Measurements from ENCODE around the gene CASKIN1. TPM values are rescaled to one million over a fixed set of nuclear protein-coding genes. Genes with fewer than 3 reads are reported as not detected.

CASKIN1 gene
- total and polyA plus RNA-seq, 4 donors = under 0.01 to 0.17 (median 0.09) TPM; not detected in 1

GRCh38 chr16:2211923-2212347 lies 15.5 kb upstream of the CASKIN1 start:
- Histone ChIP-seq H3K36me3 (ENCODE audit: control insufficient read depth in 4 of 4, insufficient read depth in 3 of 4, low read depth in 1 of 4, low read length in 3 of 4) (peaks cover 0 to 24% (median 6%) of the 10 kb centered on the region in 4 donors), H3K27ac (ENCODE audit: low read depth in 1 of 2, low read length in 2 of 2) (no peak overlapping the region)
- WGBS = 90% methylated on average over 11 of the region's 11 CpGs

GRCh38 chr16:2210386-2211365 lies 14.3 kb upstream of the CASKIN1 start, which contains the start of gene BRICD5:
TSS of gene BRICD5 (minus strand) at chr16:2210863. CDS start at chr16:2210833, 30 bp downstream.
- no peak for DNase-seq (ENCODE audit: low spot score)
- 83% methylated on average over 24 of the region's 24 CpGs for WGBS
- no peak within 1 kb of the TSS for H3K27ac ChIP-seq (ENCODE audit: low read depth in 1 of 2, low read length in 2 of 2)
- no peak within 1 kb of the TSS for H3K4me3 ChIP-seq (ENCODE audit: low read depth in 1 of 3, low read length in 3 of 3)
- peaks cover 9 to 37% (median 26%) of the 10 kb centered on the region in 4 donors for H3K4me1 ChIP-seq (ENCODE audit: control insufficient read depth in 4 of 4, insufficient read depth in 4 of 4, low read length in 3 of 4)
- no peaks in the 10 kb centered on the region for H3K27me3 ChIP-seq (ENCODE audit: control insufficient read depth in 4 of 4, insufficient read depth in 4 of 4, low read length in 3 of 4)
- peaks cover 0 to 24% (median 6%) of the 10 kb centered on the region in 4 donors for H3K36me3 ChIP-seq (ENCODE audit: control insufficient read depth in 4 of 4, insufficient read depth in 3 of 4, low read depth in 1 of 4, low read length in 3 of 4)
- no peaks in the 10 kb centered on the region for H3K9me3 ChIP-seq (ENCODE audit: control insufficient read depth in 4 of 4, low read length in 3 of 4)
- no peak within 1 kb of the TSS for H3K9ac ChIP-seq (ENCODE audit: low read depth in 1 of 2, low read length in 2 of 2)
- TF ChIP-seq HNF4G (IDR thresholded peaks at IDR 0.05) = no peak
- TF ChIP-seq, protein P1, sequence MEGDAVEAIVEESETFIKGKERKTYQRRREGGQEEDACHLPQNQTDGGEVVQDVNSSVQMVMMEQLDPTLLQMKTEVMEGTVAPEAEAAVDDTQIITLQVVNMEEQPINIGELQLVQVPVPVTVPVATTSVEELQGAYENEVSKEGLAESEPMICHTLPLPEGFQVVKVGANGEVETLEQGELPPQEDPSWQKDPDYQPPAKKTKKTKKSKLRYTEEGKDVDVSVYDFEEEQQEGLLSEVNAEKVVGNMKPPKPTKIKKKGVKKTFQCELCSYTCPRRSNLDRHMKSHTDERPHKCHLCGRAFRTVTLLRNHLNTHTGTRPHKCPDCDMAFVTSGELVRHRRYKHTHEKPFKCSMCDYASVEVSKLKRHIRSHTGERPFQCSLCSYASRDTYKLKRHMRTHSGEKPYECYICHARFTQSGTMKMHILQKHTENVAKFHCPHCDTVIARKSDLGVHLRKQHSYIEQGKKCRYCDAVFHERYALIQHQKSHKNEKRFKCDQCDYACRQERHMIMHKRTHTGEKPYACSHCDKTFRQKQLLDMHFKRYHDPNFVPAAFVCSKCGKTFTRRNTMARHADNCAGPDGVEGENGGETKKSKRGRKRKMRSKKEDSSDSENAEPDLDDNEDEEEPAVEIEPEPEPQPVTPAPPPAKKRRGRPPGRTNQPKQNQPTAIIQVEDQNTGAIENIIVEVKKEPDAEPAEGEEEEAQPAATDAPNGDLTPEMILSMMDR (IDR thresholded peaks at IDR 0.05; ENCODE audit: low read depth, low read length, missing input control) = no peak
- TF ChIP-seq YY1 (IDR thresholded peaks at IDR 0.05) = no peak
- TF ChIP-seq ATF3 (IDR thresholded peaks at IDR 0.05) = no peak
- no peak for TF ChIP-seq ZBTB33 (IDR thresholded peaks at IDR 0.05)
- TF ChIP-seq MAX (IDR thresholded peaks at IDR 0.05) = no peak
- no peak for TF ChIP-seq SP1 (IDR thresholded peaks at IDR 0.05)
- no peak for TF ChIP-seq TAF1 (conservative IDR thresholded peaks at IDR 0.05)
- TF ChIP-seq RAD21 (IDR thresholded peaks at IDR 0.05) = no peak
- no peak for TF ChIP-seq RXRA (IDR thresholded peaks at IDR 0.05)
- TF ChIP-seq HNF4A (conservative IDR thresholded peaks at IDR 0.05) = no peak

More at GRCh38 chr16:2211923-2212347, 15.5 kb upstream of the CASKIN1 start:
- DNase-seq (ENCODE audit: low spot score) = no peak
- TF ChIP-seq EGR1 (IDR thresholded peaks at IDR 0.05; ENCODE audit: low read depth in 2 of 2) (no peak), JUND (IDR thresholded peaks at IDR 0.05) (no peak), SP1 (IDR thresholded peaks at IDR 0.05) (no peak), FOXA1 (IDR thresholded peaks at IDR 0.05) (no peak), RAD21 (IDR thresholded peaks at IDR 0.05) (no peak), NR2F2 (IDR thresholded peaks at IDR 0.05) (no peak), HNF4G (IDR thresholded peaks at IDR 0.05) (no peak), HNF4A (conservative IDR thresholded peaks at IDR 0.05) (no peak), FOXA2 (IDR thresholded peaks at IDR 0.05) (no peak), GABPA (IDR thresholded peaks at IDR 0.05 in 1 of 2, conservative IDR thresholded peaks at IDR 0.05 in 1 of 2) (no peak), MAX (IDR thresholded peaks at IDR 0.05) (no peak)
- TF ChIP-seq, protein P1 (IDR thresholded peaks at IDR 0.05; ENCODE audit: low read depth, low read length, missing input control) = no peak
- TF ChIP-seq, protein P2, sequence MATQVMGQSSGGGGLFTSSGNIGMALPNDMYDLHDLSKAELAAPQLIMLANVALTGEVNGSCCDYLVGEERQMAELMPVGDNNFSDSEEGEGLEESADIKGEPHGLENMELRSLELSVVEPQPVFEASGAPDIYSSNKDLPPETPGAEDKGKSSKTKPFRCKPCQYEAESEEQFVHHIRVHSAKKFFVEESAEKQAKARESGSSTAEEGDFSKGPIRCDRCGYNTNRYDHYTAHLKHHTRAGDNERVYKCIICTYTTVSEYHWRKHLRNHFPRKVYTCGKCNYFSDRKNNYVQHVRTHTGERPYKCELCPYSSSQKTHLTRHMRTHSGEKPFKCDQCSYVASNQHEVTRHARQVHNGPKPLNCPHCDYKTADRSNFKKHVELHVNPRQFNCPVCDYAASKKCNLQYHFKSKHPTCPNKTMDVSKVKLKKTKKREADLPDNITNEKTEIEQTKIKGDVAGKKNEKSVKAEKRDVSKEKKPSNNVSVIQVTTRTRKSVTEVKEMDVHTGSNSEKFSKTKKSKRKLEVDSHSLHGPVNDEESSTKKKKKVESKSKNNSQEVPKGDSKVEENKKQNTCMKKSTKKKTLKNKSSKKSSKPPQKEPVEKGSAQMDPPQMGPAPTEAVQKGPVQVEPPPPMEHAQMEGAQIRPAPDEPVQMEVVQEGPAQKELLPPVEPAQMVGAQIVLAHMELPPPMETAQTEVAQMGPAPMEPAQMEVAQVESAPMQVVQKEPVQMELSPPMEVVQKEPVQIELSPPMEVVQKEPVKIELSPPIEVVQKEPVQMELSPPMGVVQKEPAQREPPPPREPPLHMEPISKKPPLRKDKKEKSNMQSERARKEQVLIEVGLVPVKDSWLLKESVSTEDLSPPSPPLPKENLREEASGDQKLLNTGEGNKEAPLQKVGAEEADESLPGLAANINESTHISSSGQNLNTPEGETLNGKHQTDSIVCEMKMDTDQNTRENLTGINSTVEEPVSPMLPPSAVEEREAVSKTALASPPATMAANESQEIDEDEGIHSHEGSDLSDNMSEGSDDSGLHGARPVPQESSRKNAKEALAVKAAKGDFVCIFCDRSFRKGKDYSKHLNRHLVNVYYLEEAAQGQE (IDR thresholded peaks at IDR 0.05) = no peak
- Histone ChIP-seq H3K27me3 (ENCODE audit: control insufficient read depth in 4 of 4, insufficient read depth in 4 of 4, low read length in 3 of 4) (no peaks in the 10 kb centered on the region), H3K9ac (ENCODE audit: low read depth in 1 of 2, low read length in 2 of 2) (no peak overlapping the region), H3K9me3 (ENCODE audit: control insufficient read depth in 4 of 4, low read length in 3 of 4) (no peaks in the 10 kb centered on the region), H3K4me3 (ENCODE audit: low read depth in 1 of 3, low read length in 3 of 3) (no peak overlapping the region), H3K4me1 (ENCODE audit: control insufficient read depth in 4 of 4, insufficient read depth in 4 of 4, low read length in 3 of 4) (peaks cover 5 to 25% (median 19%) of the 10 kb centered on the region in 4 donors)
